ENCODE data around the gene CCDC40.

Gene CCDC40

DNA sequence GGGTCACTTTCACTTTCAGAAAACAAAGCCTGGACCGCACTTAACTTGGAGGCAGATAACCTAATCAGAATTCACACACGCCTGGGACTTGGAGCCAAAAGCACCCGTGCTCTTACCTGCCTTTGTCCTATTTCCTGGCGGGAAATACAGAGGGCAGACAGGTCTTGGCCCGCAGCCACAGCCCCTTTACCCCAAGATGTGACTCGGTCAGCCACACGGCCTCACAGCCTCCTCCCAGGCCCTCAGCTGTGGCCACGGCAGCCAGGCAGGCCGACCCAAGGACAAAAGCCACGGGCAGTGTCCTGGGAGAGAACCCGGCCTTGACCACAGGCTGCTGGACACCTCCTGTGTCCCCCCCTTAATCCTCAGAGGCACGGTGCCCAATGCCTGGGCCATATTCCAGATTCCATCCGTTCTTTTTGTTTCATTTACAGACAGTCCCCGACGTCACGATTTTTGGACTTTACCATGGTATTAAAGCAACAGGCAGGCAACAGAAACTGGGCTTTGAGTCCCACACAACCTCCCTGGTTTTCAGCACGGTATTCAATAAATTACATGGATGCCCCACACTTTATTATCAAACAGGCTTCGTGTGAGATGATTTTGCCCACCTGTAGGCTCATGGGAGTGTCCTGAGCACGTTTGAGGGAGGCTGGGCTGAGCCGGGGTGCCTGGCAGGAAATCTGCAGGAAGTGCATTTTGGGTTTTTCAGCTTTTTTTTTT, 34.8 kb downstream of the CCDC40 start:
- no peak overlapping the region for H3K4me3 ChIP-seq (replicated peaks; ENCODE audit: low read depth, low read length)
- DNase-seq (ENCODE audit: extremely low read depth, low read depth), result no peak
- TF ChIP-seq, protein P1, sequence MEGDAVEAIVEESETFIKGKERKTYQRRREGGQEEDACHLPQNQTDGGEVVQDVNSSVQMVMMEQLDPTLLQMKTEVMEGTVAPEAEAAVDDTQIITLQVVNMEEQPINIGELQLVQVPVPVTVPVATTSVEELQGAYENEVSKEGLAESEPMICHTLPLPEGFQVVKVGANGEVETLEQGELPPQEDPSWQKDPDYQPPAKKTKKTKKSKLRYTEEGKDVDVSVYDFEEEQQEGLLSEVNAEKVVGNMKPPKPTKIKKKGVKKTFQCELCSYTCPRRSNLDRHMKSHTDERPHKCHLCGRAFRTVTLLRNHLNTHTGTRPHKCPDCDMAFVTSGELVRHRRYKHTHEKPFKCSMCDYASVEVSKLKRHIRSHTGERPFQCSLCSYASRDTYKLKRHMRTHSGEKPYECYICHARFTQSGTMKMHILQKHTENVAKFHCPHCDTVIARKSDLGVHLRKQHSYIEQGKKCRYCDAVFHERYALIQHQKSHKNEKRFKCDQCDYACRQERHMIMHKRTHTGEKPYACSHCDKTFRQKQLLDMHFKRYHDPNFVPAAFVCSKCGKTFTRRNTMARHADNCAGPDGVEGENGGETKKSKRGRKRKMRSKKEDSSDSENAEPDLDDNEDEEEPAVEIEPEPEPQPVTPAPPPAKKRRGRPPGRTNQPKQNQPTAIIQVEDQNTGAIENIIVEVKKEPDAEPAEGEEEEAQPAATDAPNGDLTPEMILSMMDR (IDR thresholded peaks at IDR 0.05; ENCODE audit: low read depth, low read length, missing control alignments), result no peak

DNA sequence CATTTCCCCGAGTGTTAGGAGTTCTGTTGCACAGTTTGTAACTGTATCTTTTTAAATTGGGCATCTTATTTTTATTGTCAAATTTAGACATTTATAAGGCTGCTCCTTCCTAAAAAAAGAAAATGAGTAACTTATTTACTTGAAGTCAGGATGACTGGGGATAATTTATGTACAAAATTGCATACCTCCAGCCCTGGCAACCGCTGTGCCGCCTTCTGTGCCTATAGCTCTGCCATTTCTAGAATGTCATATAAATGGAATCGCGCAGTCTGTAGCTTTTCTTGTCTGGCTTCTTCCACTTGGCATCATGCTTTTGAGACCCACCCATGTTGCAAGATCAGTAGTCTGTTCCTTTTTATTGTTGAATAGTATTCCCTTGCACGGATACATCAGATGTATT, 36.0 kb downstream of the CCDC40 start:
- H3K4me3 ChIP-seq (replicated peaks; ENCODE audit: low read depth, low read length), result no peak overlapping the region
- DNase-seq (ENCODE audit: extremely low read depth, low read depth), result no peak
- TF ChIP-seq, protein P1 (IDR thresholded peaks at IDR 0.05; ENCODE audit: low read depth, low read length, missing control alignments), result no peak

DNA sequence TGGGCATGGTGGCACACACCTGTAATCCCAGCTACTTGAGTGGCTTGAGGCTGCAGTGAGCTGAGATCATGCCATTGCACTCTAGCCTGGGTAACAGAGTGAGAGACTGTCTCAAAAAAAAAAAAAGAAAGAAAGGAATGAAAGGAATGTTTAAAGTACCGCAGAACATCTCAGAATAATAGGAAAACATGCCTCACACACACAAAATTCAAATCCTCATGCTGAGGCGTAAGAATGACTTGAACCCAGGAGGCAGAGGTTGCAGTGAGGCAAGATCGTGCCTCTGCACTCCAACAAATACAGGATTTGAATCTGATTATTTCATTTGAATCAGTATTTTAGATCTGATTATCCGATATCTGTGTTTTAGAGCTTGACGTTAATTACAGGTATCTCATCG, 43.6 kb downstream of the CCDC40 start:
- TF ChIP-seq, protein P1 (IDR thresholded peaks at IDR 0.05; ENCODE audit: low read depth, low read length, missing control alignments), result no peak
- DNase-seq (ENCODE audit: extremely low read depth, low read depth), result no peak
- H3K4me3 ChIP-seq (replicated peaks; ENCODE audit: low read depth, low read length), result no peak overlapping the region

DNA sequence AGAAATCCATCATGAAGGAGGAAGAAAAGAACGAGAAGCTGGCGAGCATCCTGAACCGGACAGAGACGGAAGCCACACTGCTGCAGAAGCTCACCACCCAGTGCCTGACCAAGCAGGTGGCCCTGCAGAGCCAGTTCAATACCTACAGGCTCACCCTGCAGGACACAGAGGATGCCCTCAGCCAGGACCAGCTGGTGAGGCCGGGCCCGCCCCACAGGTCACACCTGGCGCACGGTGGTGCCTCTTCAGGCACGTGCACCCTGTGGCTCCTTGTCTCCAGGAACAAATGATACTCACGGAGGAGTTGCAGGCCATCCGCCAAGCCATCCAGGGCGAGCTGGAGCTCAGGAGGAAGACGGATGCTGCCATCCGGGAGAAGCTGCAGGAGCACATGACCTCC, 45.2 kb downstream of the CCDC40 start:
- no peak for DNase-seq (ENCODE audit: extremely low read depth, low read depth)
- no peak overlapping the region for H3K4me3 ChIP-seq (replicated peaks; ENCODE audit: low read depth, low read length)
- TF ChIP-seq, protein P1 (IDR thresholded peaks at IDR 0.05; ENCODE audit: low read depth, low read length, missing control alignments), result no peak

DNA sequence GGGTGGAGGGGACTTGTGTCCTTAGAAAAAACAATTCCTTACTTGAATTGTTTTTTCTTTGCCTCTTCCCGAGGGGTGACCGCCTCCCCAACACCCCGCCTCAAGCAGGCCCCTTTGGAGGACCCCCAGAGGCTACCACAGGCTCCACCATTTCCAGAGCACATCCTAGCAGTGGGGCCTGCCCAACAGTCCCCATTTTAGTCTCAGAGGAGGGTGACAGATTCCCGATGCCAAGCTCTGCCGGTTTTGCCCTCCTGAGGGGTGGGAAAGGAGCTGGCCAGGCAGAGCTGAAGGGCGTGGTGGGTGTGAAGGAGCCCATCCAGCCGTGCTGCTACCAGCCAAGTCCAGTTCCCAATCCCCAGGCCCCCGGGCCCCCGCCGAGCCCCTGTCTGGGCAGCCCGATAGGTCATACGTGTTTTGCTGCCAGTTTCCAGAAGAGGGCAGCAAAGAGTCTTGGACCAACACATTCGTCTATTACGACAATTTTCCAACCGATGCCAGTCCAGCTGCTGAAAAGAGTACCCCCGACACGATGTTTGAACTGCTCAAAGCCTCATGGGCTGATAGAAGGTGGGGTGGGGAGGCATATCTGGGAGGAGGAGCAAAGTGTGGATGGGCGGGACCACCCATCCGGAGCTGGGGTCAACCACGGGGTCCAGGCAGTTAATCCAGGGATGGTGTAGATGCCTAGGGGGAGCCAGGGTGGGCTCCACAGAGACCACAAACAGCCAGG, 46.1 kb downstream of the CCDC40 start:
- peak; percentile 53 for DNase-seq (ENCODE audit: extremely low read depth, low read depth)
- TF ChIP-seq, protein P1 (IDR thresholded peaks at IDR 0.05; ENCODE audit: low read depth, low read length, missing control alignments), result peak; percentile 71
- H3K4me3 ChIP-seq (replicated peaks; ENCODE audit: low read depth, low read length), result no peak overlapping the region

DNA sequence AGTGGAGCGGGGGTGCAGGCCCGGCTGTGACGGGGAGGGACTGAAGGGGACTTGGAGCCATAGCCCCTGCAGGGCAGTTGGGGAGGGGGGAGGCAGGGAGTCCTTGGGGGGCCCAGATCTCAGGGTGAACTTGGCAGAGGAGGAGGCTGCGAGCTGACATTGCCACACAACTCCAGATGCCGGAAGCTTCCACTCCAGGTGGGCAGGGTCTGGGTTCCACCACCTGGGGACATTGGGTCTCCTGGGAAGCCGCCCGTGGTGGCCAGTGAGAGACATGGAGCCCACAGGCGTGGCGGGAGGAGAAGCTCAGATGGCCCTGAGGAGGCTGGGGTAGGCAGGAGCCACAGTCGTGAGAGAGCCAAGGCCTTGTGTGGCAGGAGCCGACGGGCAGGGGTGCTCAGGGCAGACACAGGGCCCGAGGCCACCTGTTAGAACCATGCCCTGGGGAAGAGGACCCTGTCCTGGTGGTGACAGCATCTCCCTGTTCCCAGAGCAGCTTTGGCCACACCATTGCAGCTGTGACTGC, 46.8 kb downstream of the CCDC40 start:
- no peak for DNase-seq (ENCODE audit: extremely low read depth, low read depth)
- TF ChIP-seq, protein P1 (IDR thresholded peaks at IDR 0.05; ENCODE audit: low read depth, low read length, missing control alignments), result no peak
- H3K4me3 ChIP-seq (replicated peaks; ENCODE audit: low read depth, low read length), result no peak overlapping the region

Measured in HFF-Myc (cell line).